Esophagus muscularis mucosa (tissue), 3 donors: ENCODE results near the gene SIX4.

Source experiments
- CTCF ChIP-seq, 3 experiments: fragments of 200-600 bp in 2 of 3; fragments of 450-650 bp in 1 of 3; sonication (generic) in 2 of 3; IDR thresholded peaks; one replicate each; pipeline ENCODE4 v1.5.1; 2017 to 2019; ENCODE audit warnings: antibody characterized with exemption in 3 of 3, mild to moderate bottlenecking in 2 of 3, moderate library complexity in 1 of 3
- POLR2AphosphoS5 ChIP-seq, 2 donors: sonication (generic); formaldehyde crosslinking; IDR thresholded peaks; one replicate each; pipeline ENCODE4 v1.6.1; 2017; ENCODE audit warnings: antibody characterized with exemption in 2 of 2

GRCh38 chr14:60723116-60723906, 840 bp downstream of the SIX4 start:
- no peak for TF ChIP-seq POLR2AphosphoS5 (IDR thresholded peaks at IDR 0.05)
- TF ChIP-seq CTCF (IDR thresholded peaks at IDR 0.05): no peak
